ENCODE measurements around the gene TNFRSF4. TPM values are rescaled to one million over a fixed set of nuclear protein-coding genes. Genes with fewer than 3 reads are reported as not detected.

TNFRSF4 gene
- total and polyA plus RNA-seq, 2 of the 13 experiments (the other 11 are each of a cell fraction or from before 2014, with no cell fraction given) = not detected

DNA sequence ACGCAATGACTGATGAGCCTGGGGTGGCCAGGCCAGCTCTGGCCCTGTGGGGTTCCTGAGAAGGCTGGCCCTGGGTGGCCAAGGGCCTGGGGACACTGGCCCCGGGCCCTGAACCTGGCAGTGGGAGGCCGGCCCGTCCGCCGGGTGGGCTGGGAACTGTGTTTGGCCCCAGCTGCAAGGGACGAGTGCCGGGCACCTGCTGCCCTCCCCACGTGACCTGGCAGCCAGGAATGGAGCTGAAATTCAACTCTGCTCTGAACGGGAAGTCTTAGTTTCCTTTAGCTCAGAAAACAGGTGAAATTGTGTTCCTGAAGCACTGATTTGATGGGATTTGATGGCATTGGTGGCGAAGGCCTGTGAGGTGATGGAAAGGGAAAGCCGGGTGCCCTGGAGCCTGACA is 48.5 kb downstream of the TNFRSF4 start (continued):
- TF ChIP-seq, protein P1, sequence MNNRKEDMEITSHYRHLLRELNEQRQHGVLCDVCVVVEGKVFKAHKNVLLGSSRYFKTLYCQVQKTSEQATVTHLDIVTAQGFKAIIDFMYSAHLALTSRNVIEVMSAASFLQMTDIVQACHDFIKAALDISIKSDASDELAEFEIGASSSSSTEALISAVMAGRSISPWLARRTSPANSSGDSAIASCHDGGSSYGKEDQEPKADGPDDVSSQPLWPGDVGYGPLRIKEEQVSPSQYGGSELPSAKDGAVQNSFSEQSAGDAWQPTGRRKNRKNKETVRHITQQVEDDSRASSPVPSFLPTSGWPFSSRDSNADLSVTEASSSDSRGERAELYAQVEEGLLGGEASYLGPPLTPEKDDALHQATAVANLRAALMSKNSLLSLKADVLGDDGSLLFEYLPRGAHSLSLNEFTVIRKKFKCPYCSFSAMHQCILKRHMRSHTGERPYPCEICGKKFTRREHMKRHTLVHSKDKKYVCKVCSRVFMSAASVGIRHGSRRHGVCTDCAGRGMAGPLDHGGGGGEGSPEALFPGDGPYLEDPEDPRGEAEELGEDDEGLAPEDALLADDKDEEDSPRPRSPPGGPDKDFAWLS (CRISPR knock-in tag; IDR thresholded peaks at IDR 0.05; ENCODE audit: borderline replicate concordance) = no peak
- TF ChIP-seq TBX2 (CRISPR knock-in tag; IDR thresholded peaks at IDR 0.05; ENCODE audit: borderline replicate concordance) = no peak
- no peak; the same call in 1 of the 2 replicates for TF ChIP-seq RAD51 (IDR thresholded peaks at IDR 0.05; ENCODE audit: borderline replicate concordance)
- TF ChIP-seq ZNF367 (CRISPR knock-in tag; IDR thresholded peaks at IDR 0.05; ENCODE audit: borderline replicate concordance) = no peak
- peak; percentile 28; the same call in 1 of the 2 replicates for TF ChIP-seq KMT2A (CRISPR knock-in tag; IDR thresholded peaks at IDR 0.05)
- TF ChIP-seq SPEN (CRISPR knock-in tag; IDR thresholded peaks at IDR 0.05; ENCODE audit: low read depth) = no peak; the same call in 1 of the 2 replicates
- no peak for TF ChIP-seq SMAD9 (CRISPR knock-in tag; IDR thresholded peaks at IDR 0.05)
- TF ChIP-seq ZFP1 (CRISPR knock-in tag; IDR thresholded peaks at IDR 0.05) = no peak
- peak; percentile 78; the same call in 1 of the 2 replicates for TF ChIP-seq ZNF670 (CRISPR knock-in tag; IDR thresholded peaks at IDR 0.05; ENCODE audit: borderline replicate concordance)
- no peak for TF ChIP-seq SRSF4 (IDR thresholded peaks at IDR 0.05; ENCODE audit: low read depth, low read length, poor library complexity, severe bottlenecking)
- no peak for TF ChIP-seq ZNF841 (CRISPR knock-in tag; IDR thresholded peaks at IDR 0.05; ENCODE audit: borderline replicate concordance)
- no peak for TF ChIP-seq CCAR2 (optimal IDR thresholded peaks at IDR 0.05; ENCODE audit: low read depth, low read length)
- 0 out of 2 replicates have a peak, but pooled peaks have one; percentile 30 for TF ChIP-seq ZBTB7A (CRISPR knock-in tag; IDR thresholded peaks at IDR 0.05)
- TF ChIP-seq, protein P2, sequence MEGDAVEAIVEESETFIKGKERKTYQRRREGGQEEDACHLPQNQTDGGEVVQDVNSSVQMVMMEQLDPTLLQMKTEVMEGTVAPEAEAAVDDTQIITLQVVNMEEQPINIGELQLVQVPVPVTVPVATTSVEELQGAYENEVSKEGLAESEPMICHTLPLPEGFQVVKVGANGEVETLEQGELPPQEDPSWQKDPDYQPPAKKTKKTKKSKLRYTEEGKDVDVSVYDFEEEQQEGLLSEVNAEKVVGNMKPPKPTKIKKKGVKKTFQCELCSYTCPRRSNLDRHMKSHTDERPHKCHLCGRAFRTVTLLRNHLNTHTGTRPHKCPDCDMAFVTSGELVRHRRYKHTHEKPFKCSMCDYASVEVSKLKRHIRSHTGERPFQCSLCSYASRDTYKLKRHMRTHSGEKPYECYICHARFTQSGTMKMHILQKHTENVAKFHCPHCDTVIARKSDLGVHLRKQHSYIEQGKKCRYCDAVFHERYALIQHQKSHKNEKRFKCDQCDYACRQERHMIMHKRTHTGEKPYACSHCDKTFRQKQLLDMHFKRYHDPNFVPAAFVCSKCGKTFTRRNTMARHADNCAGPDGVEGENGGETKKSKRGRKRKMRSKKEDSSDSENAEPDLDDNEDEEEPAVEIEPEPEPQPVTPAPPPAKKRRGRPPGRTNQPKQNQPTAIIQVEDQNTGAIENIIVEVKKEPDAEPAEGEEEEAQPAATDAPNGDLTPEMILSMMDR (CRISPR knock-in tag; IDR thresholded peaks at IDR 0.05) = no peak
- no peak for TF ChIP-seq ZNF567 (CRISPR knock-in tag; IDR thresholded peaks at IDR 0.05; ENCODE audit: borderline replicate concordance)
- TF ChIP-seq, protein P3, sequence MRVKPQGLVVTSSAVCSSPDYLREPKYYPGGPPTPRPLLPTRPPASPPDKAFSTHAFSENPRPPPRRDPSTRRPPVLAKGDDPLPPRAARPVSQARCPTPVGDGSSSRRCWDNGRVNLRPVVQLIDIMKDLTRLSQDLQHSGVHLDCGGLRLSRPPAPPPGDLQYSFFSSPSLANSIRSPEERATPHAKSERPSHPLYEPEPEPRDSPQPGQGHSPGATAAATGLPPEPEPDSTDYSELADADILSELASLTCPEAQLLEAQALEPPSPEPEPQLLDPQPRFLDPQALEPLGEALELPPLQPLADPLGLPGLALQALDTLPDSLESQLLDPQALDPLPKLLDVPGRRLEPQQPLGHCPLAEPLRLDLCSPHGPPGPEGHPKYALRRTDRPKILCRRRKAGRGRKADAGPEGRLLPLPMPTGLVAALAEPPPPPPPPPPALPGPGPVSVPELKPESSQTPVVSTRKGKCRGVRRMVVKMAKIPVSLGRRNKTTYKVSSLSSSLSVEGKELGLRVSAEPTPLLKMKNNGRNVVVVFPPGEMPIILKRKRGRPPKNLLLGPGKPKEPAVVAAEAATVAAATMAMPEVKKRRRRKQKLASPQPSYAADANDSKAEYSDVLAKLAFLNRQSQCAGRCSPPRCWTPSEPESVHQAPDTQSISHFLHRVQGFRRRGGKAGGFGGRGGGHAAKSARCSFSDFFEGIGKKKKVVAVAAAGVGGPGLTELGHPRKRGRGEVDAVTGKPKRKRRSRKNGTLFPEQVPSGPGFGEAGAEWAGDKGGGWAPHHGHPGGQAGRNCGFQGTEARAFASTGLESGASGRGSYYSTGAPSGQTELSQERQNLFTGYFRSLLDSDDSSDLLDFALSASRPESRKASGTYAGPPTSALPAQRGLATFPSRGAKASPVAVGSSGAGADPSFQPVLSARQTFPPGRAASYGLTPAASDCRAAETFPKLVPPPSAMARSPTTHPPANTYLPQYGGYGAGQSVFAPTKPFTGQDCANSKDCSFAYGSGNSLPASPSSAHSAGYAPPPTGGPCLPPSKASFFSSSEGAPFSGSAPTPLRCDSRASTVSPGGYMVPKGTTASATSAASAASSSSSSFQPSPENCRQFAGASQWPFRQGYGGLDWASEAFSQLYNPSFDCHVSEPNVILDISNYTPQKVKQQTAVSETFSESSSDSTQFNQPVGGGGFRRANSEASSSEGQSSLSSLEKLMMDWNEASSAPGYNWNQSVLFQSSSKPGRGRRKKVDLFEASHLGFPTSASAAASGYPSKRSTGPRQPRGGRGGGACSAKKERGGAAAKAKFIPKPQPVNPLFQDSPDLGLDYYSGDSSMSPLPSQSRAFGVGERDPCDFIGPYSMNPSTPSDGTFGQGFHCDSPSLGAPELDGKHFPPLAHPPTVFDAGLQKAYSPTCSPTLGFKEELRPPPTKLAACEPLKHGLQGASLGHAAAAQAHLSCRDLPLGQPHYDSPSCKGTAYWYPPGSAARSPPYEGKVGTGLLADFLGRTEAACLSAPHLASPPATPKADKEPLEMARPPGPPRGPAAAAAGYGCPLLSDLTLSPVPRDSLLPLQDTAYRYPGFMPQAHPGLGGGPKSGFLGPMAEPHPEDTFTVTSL (CRISPR knock-in tag; IDR thresholded peaks at IDR 0.05; ENCODE audit: borderline replicate concordance) = no peak
- TF ChIP-seq MAFK (conservative IDR thresholded peaks at IDR 0.05 in 1 of 2, IDR thresholded peaks at IDR 0.05 in 1 of 2; ENCODE audit: low read length in 2 of 2) = no peak
- no peak for TF ChIP-seq PHF20 (CRISPR knock-in tag; IDR thresholded peaks at IDR 0.05)
- no peak for TF ChIP-seq ZNF781 (CRISPR knock-in tag; IDR thresholded peaks at IDR 0.05; ENCODE audit: borderline replicate concordance, not compliant biosample characterization)
- TF ChIP-seq, protein P4, sequence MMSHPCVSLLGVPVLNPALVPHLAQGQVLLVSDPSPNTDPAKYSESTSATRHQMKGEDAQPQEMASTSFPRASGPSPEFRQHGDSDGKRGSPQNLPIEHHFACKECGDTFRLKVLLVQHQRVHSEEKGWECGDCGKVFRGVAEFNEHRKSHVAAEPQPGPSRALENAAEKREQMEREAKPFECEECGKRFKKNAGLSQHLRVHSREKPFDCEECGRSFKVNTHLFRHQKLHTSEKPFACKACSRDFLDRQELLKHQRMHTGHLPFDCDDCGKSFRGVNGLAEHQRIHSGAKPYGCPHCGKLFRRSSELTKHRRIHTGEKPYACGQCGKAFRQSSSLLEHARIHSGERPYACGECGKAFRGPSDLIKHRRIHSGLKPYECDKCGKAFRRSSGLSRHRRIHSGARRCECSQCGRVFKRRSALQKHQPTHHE (CRISPR knock-in tag; IDR thresholded peaks at IDR 0.05; ENCODE audit: borderline replicate concordance) = no peak
